Measurements from ENCODE around the gene RAPGEF4.
A peak's percentile ranks its signal among the peaks of the same experiment; 100 is the strongest.

DNA sequence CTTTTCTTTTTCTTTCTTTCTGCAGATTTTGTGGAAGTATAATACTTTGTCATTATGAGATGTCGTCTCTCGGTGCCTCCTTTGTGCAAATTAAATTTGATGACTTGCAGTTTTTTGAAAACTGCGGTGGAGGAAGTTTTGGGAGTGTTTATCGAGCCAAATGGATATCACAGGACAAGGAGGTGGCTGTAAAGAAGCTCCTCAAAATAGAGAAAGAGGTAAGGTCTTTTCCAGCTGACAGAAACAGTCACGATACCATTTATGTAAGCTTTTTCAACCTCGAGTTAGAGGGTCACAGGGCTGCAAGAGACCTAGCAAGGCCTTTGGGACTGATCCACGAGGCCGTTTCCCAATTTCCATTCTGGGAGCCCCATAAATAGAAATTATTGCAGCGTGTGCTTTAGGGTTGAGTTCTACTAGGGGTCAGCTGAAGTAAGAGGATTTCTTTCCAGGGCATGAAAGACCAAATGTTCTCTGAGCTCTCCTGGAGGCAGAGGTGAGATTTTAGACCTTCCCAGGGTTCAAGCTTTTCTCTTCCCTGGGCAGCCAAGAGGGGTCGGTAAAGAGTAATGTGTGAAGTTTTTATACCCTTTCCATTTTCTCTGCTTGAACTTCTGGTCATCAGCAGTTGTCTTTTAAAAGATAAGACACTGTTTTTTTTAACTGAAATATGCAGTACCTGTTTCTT, 355.5 kb downstream of the RAPGEF4 start:
- no peak for TF ChIP-seq ZNF671 (CRISPR knock-in tag; IDR thresholded peaks at IDR 0.05)
- TF ChIP-seq ZNF263 (CRISPR knock-in tag; IDR thresholded peaks at IDR 0.05; ENCODE audit: low read depth): no peak
- TF ChIP-seq, protein P1, sequence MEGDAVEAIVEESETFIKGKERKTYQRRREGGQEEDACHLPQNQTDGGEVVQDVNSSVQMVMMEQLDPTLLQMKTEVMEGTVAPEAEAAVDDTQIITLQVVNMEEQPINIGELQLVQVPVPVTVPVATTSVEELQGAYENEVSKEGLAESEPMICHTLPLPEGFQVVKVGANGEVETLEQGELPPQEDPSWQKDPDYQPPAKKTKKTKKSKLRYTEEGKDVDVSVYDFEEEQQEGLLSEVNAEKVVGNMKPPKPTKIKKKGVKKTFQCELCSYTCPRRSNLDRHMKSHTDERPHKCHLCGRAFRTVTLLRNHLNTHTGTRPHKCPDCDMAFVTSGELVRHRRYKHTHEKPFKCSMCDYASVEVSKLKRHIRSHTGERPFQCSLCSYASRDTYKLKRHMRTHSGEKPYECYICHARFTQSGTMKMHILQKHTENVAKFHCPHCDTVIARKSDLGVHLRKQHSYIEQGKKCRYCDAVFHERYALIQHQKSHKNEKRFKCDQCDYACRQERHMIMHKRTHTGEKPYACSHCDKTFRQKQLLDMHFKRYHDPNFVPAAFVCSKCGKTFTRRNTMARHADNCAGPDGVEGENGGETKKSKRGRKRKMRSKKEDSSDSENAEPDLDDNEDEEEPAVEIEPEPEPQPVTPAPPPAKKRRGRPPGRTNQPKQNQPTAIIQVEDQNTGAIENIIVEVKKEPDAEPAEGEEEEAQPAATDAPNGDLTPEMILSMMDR (IDR thresholded peaks at IDR 0.05): peak; percentile 35; the same call in 1 of the 2 replicates
- TF ChIP-seq MLX (CRISPR knock-in tag; IDR thresholded peaks at IDR 0.05): no peak
- TF ChIP-seq JUN (CRISPR knock-in tag; IDR thresholded peaks at IDR 0.05): no peak
- TF ChIP-seq TEAD1 (CRISPR knock-in tag; IDR thresholded peaks at IDR 0.05): no peak
- TF ChIP-seq TP53 (CRISPR knock-in tag; IDR thresholded peaks at IDR 0.05): no peak
